Measurements from ENCODE around the gene NKPD1. TPM values are rescaled to one million over a fixed set of nuclear protein-coding genes. Genes with fewer than 3 reads are reported as not detected.

The NKPD1 gene
- total RNA-seq, 3 donors from 2014 or later, result 0.16 to 1.3 (median 1.0) TPM

DNA sequence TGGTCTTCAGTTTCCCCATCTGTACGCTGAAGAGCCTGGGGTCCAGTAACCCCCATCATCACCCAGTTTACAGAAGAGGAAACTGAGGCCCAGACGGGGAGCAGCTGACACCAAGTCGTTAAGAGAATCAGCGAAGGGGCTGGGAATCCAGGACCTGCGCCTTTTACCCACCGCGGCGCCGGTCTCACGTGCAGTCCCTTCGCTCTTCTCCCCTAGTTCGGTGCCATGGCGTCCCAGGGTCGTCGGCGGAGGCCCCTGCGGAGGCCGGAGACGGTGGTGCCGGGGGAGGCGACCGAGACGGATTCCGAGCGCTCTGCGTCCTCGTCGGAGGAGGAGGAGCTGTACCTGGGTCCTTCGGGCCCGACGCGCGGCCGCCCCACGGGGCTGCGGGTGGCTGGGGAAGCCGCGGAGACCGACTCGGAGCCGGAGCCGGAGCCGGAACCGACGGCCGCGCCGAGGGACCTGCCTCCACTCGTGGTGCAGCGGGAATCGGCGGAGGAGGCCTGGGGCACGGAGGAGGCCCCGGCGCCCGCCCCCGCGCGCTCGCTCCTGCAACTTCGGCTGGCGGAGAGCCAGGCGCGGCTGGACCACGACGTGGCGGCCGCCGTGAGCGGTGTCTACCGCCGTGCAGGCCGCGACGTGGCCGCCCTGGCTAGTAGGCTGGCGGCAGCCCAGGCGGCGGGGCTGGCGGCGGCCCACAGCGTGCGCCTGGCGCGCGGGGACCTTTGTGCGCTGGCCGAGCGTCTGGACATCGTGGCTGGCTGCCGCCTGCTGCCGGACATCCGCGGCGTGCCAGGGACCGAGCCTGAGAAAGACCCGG is 18.5 kb upstream of the NKPD1 start:
- H3K9me3 ChIP-seq, result no peaks in the 10 kb centered on the region
- no peak for DNase-seq (ENCODE audit: low spot score in 2 of 2)
- peaks cover 0 to 2% of the 10 kb centered on the region in 2 donors for H3K4me1 ChIP-seq
- intact Hi-C loops (cut with DNase I; ENCODE audit: low total_unique reads), result no loop called here
- peak overlapping the region; percentile 73 to 91 (median 74) for H3K4me3 ChIP-seq
- no peaks in the 10 kb centered on the region for H3K27me3 ChIP-seq
- peak overlapping the region; percentile 84 to 95 for H3K27ac ChIP-seq
- no peaks in the 10 kb centered on the region for H3K36me3 ChIP-seq
- TF ChIP-seq, protein P1, sequence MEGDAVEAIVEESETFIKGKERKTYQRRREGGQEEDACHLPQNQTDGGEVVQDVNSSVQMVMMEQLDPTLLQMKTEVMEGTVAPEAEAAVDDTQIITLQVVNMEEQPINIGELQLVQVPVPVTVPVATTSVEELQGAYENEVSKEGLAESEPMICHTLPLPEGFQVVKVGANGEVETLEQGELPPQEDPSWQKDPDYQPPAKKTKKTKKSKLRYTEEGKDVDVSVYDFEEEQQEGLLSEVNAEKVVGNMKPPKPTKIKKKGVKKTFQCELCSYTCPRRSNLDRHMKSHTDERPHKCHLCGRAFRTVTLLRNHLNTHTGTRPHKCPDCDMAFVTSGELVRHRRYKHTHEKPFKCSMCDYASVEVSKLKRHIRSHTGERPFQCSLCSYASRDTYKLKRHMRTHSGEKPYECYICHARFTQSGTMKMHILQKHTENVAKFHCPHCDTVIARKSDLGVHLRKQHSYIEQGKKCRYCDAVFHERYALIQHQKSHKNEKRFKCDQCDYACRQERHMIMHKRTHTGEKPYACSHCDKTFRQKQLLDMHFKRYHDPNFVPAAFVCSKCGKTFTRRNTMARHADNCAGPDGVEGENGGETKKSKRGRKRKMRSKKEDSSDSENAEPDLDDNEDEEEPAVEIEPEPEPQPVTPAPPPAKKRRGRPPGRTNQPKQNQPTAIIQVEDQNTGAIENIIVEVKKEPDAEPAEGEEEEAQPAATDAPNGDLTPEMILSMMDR (IDR thresholded peaks at IDR 0.05), result no peak
- TF ChIP-seq POLR2AphosphoS5 (IDR thresholded peaks at IDR 0.05) (no peak), POLR2A (IDR thresholded peaks at IDR 0.05) (no peak)

DNA sequence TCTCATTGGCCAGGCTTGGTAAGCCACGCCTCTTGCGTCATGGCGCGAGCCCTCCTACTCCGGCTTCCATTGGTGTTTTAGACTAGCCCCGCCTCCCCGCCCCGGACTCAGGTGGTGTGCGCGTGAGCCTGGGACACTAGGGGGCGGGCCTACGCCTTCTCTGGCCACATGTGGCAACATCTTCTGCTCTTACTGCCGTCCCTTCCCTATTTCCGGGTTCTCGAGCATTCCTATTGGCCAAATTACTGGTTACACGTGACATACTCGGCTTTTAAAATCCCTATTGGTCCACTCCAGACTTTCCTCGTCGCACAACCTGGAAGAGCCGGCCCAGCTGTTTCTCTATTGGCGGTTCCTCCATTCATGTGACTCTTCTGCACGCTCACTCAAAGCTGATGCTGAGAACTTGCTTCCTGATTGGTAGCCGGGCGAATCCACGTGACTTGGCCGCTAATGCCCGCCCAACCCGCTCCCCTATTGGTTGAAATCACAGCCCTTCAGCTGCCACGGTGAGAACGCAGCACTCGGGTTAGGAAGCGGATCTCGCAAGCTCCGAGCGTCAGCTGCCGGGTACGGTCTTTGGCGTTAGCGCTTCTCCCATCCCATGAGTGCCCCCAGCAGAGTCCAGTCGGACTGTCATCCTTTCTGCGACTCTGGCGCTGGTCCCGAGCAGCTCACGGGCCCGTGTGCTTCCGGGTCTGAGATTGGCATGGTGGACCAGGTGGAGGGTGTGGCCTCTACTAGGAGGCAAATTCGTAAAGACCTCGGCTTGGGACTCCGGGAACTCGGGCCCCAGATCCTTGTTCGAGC is 17.7 kb upstream of the NKPD1 start, which contains the start of gene BLOC1S3:
BLOC1S3 (plus strand) TSS at position 523 of the 810 bp plus-strand sequence. CDS start 513 bp downstream, outside the sequence.
- peak; percentile 100 for DNase-seq (ENCODE audit: low spot score in 2 of 2)
- H3K36me3 ChIP-seq, result no peaks in the 10 kb centered on the region
- H3K4me1 ChIP-seq, result peaks cover 0 to 2% of the 10 kb centered on the region in 2 donors
- no peaks in the 10 kb centered on the region for H3K9me3 ChIP-seq
- H3K27me3 ChIP-seq, result no peaks in the 10 kb centered on the region
- TF ChIP-seq POLR2AphosphoS5 (IDR thresholded peaks at IDR 0.05), result peak; percentile 34 to 88 (median 88)
- TF ChIP-seq, protein P1 (IDR thresholded peaks at IDR 0.05), result peak in 2 of 3 donors; percentile 34 to 51
- TF ChIP-seq POLR2A (IDR thresholded peaks at IDR 0.05), result peak; percentile 45
- intact Hi-C loops (cut with DNase I; ENCODE audit: low total_unique reads), result no loop called here
- peak within 1 kb of the TSS; percentile 91 to 92 (median 91) for H3K4me3 ChIP-seq
- peak within 1 kb of the TSS; percentile 95 to 97 for H3K27ac ChIP-seq

DNA sequence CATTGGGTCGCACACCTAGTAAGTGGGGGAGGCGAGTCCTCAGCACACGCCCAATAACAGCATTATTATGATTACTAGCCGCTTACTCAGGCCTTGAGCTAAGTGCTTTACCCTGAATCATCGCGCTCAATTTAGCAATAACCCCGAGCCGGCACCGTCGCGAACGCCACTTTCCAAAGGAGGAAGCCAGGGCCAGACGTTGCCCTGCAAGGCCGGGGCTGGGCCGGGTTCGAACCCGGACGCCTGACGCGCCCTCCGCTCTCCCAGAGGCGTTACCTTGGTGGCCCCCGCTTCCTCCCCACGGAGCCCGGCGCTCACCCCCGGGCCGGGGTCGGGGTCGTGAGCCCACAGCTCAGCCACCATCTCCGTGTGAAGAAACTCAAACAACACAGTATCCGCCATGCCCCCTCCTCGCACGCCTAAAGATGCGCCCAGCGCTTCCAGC is 17.1 kb upstream of the NKPD1 start, which contains the start of gene TRAPPC6A:
TRAPPC6A (minus strand) TSS at position 421 of the 445 bp plus-strand sequence; CDS start at position 402, 19 bp downstream.
- peak within 1 kb of the TSS; percentile 91 to 92 (median 91) for H3K4me3 ChIP-seq
- intact Hi-C loops (cut with DNase I; ENCODE audit: low total_unique reads), result no loop called here
- no peak for DNase-seq (ENCODE audit: low spot score in 2 of 2)
- H3K36me3 ChIP-seq, result no peaks in the 10 kb centered on the region
- no peaks in the 10 kb centered on the region for H3K9me3 ChIP-seq
- H3K27ac ChIP-seq, result peak within 1 kb of the TSS; percentile 95 to 97
- peaks cover 0 to 2% of the 10 kb centered on the region in 2 donors for H3K4me1 ChIP-seq
- H3K27me3 ChIP-seq, result no peaks in the 10 kb centered on the region
- TF ChIP-seq, protein P1 (IDR thresholded peaks at IDR 0.05), result no peak
- peak; percentile 51 for TF ChIP-seq POLR2A (IDR thresholded peaks at IDR 0.05)
- peak in 2 of 3 donors; percentile 24 to 89 for TF ChIP-seq POLR2AphosphoS5 (IDR thresholded peaks at IDR 0.05)

DNA sequence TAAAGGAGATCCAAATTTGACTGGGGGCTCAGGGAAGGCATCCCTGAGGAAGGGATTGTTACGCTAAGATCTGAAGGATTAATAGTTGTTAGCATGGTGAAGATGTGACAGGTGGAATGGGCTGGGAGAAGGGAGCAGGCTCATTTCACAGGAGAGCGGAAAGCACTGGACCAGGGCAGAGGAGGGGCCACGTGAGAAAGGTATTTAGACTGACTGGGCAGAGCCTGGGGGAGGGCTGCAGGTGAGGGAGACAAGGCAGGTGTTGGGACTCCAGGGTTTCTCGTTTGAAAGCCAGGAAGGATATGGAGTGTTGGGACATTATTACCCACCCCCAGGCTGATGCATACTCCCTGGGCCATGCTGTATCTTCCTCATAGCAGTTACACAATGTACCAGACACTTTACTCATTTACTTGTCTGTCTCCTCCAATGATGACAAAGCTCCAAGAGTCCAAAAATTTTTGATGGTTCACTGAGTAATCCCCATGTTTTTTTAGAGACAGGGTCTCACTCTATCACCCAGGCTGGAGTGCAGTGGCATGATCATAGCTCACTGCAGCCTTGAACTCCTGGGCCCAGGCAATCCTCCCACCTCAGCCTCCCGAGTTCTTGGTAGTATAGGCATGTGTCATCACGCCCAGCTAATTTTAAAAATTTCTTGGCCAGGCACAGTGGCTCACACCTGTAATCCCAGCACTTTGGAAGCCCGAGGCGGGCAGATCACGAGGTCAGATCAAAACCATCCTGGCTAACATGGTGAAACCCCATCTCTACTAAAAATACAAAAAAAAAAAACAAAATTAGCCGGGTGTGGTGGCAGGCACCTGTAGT is 14.9 kb upstream of the NKPD1 start:
- Histone ChIP-seq H3K9me3 (no peaks in the 10 kb centered on the region), H3K27ac (no peak overlapping the region), H3K27me3 (no peaks in the 10 kb centered on the region), H3K4me1 (peaks cover 0 to 9% of the 10 kb centered on the region in 2 donors), H3K4me3 (no peak overlapping the region), H3K36me3 (no peaks in the 10 kb centered on the region)
- DNase-seq (ENCODE audit: low spot score in 2 of 2), result no peak
- TF ChIP-seq POLR2A (IDR thresholded peaks at IDR 0.05) (no peak), POLR2AphosphoS5 (IDR thresholded peaks at IDR 0.05) (no peak)
- TF ChIP-seq, protein P1 (IDR thresholded peaks at IDR 0.05), result no peak
- intact Hi-C loops (cut with DNase I; ENCODE audit: low total_unique reads), result no loop called here

Measured in breast epithelium (tissue), 4 donors.